OCI-LY3 (cell line): ENCODE measurements around the gene TAMALIN.

ENCODE experiments used
- H2AFZ ChIP-seq: fragments of 200-600, 300-600 bp; shearing (Covaris generic); 2 replicates; pipeline ENCODE4 v1.6.0; 2014; ENCODE audit warnings: antibody characterized with exemption, low read depth, low read length
- H3K27ac ChIP-seq: fragments of 200-600, 300-600 bp; sonication (generic); 2 replicates; pipeline ENCODE4 v1.5.1; 2014; ENCODE audit warnings: mild to moderate bottlenecking, low read length, moderate library complexity, mixed read lengths
- H3K27me3 ChIP-seq: fragments of 200-600, 300-600 bp; sonication (generic); 2 replicates; pipeline ENCODE4 v1.6.1; 2014; ENCODE audit warnings: low read depth, low read length, mixed read lengths
- H3K36me3 ChIP-seq: fragments of 200-600, 300-600 bp; sonication (generic); replicated peaks from 2 replicates; pipeline ENCODE3; 2014; ENCODE audit warnings: low read depth, low read length, mixed read lengths
- H3K4me1 ChIP-seq: fragments of 300-600, 200-600 bp; sonication (generic); 2 replicates; pipeline ENCODE4 v1.6.1; 2014; ENCODE audit warnings: low read length, mixed read lengths
- H3K4me2 ChIP-seq: fragments of 200-600, 300-600 bp; sonication (generic); 2 replicates; pipeline ENCODE4 v1.6.1; 2014; ENCODE audit warnings: low read length, mixed read lengths
- H3K4me3 ChIP-seq: fragments of 300-600, 200-600 bp; sonication (generic); 2 replicates; pipeline ENCODE4 v1.5.1; 2014; ENCODE audit warnings: antibody characterized with exemption, mild to moderate bottlenecking, low read length, moderate library complexity
- H3K79me2 ChIP-seq: fragments of 300-600, 200-600 bp; shearing (Covaris generic); 2 replicates; pipeline ENCODE4 v1.6.1; 2014; ENCODE audit warnings: mild to moderate bottlenecking, low read length, mixed read lengths
- H3K9ac ChIP-seq: fragments of 300-600, 200-600 bp; shearing (Covaris generic); 2 replicates; pipeline ENCODE4 v1.6.0; 2014; ENCODE audit warnings: mild to moderate bottlenecking, low read length, moderate library complexity
- H3K9me3 ChIP-seq: fragments of 200-600, 300-600 bp; shearing (Covaris generic); 2 replicates; pipeline ENCODE4 v1.6.1; 2014; ENCODE audit warnings: low read length, mixed read lengths; ENCODE audit not compliant: insufficient read depth
- H4K20me1 ChIP-seq: fragments of 200-600, 300-600 bp; sonication (generic); 2 replicates; pipeline ENCODE4 v1.6.1; 2016; ENCODE audit warnings: low read length, mixed read lengths; ENCODE audit not compliant: insufficient read depth
- EZH2phosphoT487 ChIP-seq: fragments of 200-600 bp; shearing (Covaris generic); IDR thresholded peaks from 2 replicates; pipeline ENCODE4 v1.6.1; 2018; ENCODE audit warnings: antibody characterized with exemption, mixed run types, low read depth
- TF ChIP-seq, protein P1 (sequence below): fragments of 200-600, 300-600 bp; sonication (generic); IDR thresholded peaks from 2 replicates; pipeline ENCODE4 v1.5.1; 2014; ENCODE audit warnings: antibody characterized with exemption, low read length, low read depth

The TAMALIN gene

GRCh38 chr12:51972422-51972812, 34.3 kb upstream of the TAMALIN start:
- Histone ChIP-seq H3K27me3 (peaks cover 68% of the 10 kb centered on the region), H3K4me1 (peaks cover 47% of the 10 kb centered on the region), H3K9ac (no peak overlapping the region), H3K9me3 (no peaks in the 10 kb centered on the region), H3K36me3 (peaks cover 5% of the 10 kb centered on the region), H3K4me2 (peak overlapping the region; percentile 82), H4K20me1 (peaks cover 95% of the 10 kb centered on the region), H2AFZ (no peak overlapping the region), H3K79me2 (no peaks in the 10 kb centered on the region), H3K27ac (no peak overlapping the region), H3K4me3 (no peak overlapping the region)
- TF ChIP-seq EZH2phosphoT487 = no peak
- TF ChIP-seq, protein P1, sequence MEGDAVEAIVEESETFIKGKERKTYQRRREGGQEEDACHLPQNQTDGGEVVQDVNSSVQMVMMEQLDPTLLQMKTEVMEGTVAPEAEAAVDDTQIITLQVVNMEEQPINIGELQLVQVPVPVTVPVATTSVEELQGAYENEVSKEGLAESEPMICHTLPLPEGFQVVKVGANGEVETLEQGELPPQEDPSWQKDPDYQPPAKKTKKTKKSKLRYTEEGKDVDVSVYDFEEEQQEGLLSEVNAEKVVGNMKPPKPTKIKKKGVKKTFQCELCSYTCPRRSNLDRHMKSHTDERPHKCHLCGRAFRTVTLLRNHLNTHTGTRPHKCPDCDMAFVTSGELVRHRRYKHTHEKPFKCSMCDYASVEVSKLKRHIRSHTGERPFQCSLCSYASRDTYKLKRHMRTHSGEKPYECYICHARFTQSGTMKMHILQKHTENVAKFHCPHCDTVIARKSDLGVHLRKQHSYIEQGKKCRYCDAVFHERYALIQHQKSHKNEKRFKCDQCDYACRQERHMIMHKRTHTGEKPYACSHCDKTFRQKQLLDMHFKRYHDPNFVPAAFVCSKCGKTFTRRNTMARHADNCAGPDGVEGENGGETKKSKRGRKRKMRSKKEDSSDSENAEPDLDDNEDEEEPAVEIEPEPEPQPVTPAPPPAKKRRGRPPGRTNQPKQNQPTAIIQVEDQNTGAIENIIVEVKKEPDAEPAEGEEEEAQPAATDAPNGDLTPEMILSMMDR = no peak

DNA sequence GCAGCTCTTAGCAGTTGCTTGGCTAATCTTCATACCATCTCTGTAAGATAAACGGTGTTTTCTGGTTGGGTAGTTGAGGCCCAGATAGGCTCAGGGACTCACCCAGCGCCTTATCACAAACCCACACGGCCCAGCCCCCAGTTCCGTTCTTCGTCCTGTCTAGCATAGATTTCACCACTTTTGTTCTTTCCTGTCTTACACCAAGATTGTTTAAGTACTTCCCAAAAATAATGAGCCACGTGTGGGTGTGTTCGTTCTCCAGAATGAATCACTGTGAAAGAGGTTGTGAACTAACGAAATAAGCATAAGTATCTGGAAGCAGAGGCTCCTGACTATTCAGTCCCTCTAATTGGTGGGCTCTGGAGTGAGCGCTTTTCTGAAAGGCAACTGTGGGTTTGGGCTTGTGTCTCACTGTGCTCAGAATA, 33.9 kb upstream of the TAMALIN start:
- Histone ChIP-seq H3K79me2 (no peaks in the 10 kb centered on the region), H3K9me3 (no peaks in the 10 kb centered on the region), H3K9ac (no peak overlapping the region), H3K4me1 (peaks cover 47% of the 10 kb centered on the region), H2AFZ (no peak overlapping the region), H4K20me1 (peaks cover 92% of the 10 kb centered on the region), H3K27ac (no peak overlapping the region), H3K27me3 (peaks cover 70% of the 10 kb centered on the region), H3K4me2 (peak overlapping the region; percentile 82; the same call in 1 of the 2 replicates), H3K4me3 (no peak overlapping the region), H3K36me3 (peaks cover 5% of the 10 kb centered on the region)
- TF ChIP-seq, protein P1 = no peak
- no peak for TF ChIP-seq EZH2phosphoT487

DNA sequence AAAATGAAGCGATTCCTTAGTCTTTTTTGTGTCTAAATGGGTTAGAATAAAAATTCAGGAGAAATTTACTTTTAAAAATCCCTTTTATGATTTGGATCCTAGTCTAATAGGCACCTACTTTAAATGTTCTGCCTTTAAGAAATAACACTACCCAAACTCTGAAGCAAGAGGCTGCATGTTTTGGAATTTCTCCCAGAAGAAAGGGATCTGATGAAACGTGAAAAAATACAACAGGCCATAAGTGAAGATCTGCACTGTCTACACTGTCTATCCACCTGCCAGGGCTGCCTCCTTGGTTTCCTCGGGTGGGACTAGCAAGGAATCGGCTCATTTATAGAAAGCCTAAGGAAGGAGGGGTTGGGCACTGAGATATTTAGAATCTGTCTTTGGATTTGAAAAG, 33.2 kb upstream of the TAMALIN start:
- Histone ChIP-seq H4K20me1 (peaks cover 90% of the 10 kb centered on the region), H3K9me3 (no peaks in the 10 kb centered on the region), H3K4me1 (peaks cover 47% of the 10 kb centered on the region), H3K36me3 (peaks cover 5% of the 10 kb centered on the region), H3K79me2 (no peaks in the 10 kb centered on the region), H3K4me2 (no peak overlapping the region), H3K4me3 (no peak overlapping the region), H3K27ac (no peak overlapping the region), H2AFZ (no peak overlapping the region), H3K9ac (no peak overlapping the region), H3K27me3 (peaks cover 66% of the 10 kb centered on the region)
- TF ChIP-seq, protein P1 = no peak
- no peak for TF ChIP-seq EZH2phosphoT487

- H3K4me1 ChIP-seq = peaks cover 47% of the 10 kb centered on the region
- no peaks in the 10 kb centered on the region for H3K79me2 ChIP-seq
- H3K4me3 ChIP-seq = no peak overlapping the region
- peaks cover 82% of the 10 kb centered on the region for H4K20me1 ChIP-seq
- no peak overlapping the region for H3K4me2 ChIP-seq
- peaks cover 57% of the 10 kb centered on the region for H3K27me3 ChIP-seq
- H2AFZ ChIP-seq = no peak overlapping the region
- no peaks in the 10 kb centered on the region for H3K9me3 ChIP-seq
- H3K36me3 ChIP-seq = peaks cover 5% of the 10 kb centered on the region
- H3K27ac ChIP-seq = no peak overlapping the region
- no peak overlapping the region for H3K9ac ChIP-seq
- TF ChIP-seq, protein P1 = no peak
- no peak for TF ChIP-seq EZH2phosphoT487
Observed at GRCh38 chr12:51974646-51975045, 32.1 kb upstream of the TAMALIN start.
